ENCODE data around the gene SNX33. TPM values are rescaled to one million over a fixed set of nuclear protein-coding genes. Genes with fewer than 3 reads are reported as not detected.

SNX33 gene
- total and polyA plus RNA-seq, 12 donors = 10.1 to 41.4 (median 19.3) TPM

DNA sequence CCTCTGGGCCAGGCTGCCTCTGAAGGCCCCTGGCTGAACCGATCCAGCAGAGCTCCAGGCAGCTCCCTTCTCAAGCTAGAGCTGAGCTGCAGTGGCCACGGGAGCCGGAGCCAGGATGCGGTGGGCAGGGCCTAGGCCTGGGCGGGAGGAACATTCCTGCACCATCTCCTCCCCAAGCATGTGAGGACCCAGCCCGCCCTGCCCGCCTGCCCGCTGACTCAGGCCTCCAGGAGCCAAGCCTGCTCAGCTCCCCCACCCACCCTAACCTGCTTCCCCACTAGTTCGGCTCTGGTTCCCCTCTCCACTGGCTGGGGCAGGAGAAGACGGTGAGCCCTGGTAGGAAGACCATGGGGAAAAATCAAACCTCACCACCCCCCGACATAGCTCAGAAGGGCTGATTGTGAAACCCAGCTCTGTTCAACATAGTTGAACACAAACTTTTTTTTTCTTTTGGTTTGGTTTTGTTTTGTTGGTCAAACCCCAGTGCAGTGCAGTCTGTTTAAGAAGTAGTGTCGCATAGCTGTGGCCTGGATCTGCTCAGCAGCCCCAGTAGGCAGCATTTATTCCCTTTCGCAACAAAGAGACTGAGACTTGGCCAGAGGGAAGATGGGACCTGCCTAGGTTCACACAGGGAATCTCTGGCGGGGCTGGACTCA, 13.5 kb downstream of the SNX33 start:
- no peak for TF ChIP-seq POLR2A (IDR thresholded peaks at IDR 0.05)
- TF ChIP-seq, protein P1, sequence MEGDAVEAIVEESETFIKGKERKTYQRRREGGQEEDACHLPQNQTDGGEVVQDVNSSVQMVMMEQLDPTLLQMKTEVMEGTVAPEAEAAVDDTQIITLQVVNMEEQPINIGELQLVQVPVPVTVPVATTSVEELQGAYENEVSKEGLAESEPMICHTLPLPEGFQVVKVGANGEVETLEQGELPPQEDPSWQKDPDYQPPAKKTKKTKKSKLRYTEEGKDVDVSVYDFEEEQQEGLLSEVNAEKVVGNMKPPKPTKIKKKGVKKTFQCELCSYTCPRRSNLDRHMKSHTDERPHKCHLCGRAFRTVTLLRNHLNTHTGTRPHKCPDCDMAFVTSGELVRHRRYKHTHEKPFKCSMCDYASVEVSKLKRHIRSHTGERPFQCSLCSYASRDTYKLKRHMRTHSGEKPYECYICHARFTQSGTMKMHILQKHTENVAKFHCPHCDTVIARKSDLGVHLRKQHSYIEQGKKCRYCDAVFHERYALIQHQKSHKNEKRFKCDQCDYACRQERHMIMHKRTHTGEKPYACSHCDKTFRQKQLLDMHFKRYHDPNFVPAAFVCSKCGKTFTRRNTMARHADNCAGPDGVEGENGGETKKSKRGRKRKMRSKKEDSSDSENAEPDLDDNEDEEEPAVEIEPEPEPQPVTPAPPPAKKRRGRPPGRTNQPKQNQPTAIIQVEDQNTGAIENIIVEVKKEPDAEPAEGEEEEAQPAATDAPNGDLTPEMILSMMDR (IDR thresholded peaks at IDR 0.05) = no peak
- Histone ChIP-seq H3K36me3 (replicated peaks in 1 of 2) (peaks cover 0 to 18% of the 10 kb centered on the region in 2 donors), H3K4me3 (no peak overlapping the region), H3K9me3 (replicated peaks in 1 of 3) (no peaks in the 10 kb centered on the region), H3K4me1 (replicated peaks in 1 of 2) (peaks cover 0 to 13% of the 10 kb centered on the region in 2 donors), H3K27me3 (no peaks in the 10 kb centered on the region), H3K27ac (peak overlapping the region in 4 of 5 donors; percentile 40 to 85 (median 72))
- WGBS, 4 donors = 58 to 83% (median 66%) methylated on average over 5 to 14 of the region's 14 CpGs
- peak; percentile 61 to 85 (median 78) for DNase-seq
- intact Hi-C loops (cut with DNase I) = no loop called here

DNA sequence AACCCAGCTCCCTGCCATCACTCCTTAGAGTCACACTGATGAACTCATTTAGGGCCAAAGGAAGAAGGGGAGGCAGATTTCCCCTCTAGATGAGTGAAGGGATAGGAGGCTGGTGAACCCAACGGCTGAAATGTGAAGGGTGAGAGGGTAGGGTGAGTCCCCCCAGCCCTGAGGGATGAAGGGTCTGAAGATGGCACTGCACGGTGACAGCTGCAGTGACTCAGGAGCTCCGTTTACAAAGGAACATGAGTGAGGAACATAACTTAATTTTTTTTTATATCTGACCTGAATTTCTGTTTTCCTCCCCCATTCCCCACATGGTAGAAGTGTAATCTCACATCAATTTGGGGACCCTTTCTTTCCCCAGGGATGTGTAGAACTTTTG, 14.0 kb downstream of the SNX33 start:
- no peak for DNase-seq
- TF ChIP-seq POLR2A (IDR thresholded peaks at IDR 0.05) = no peak
- TF ChIP-seq, protein P1 (IDR thresholded peaks at IDR 0.05) = no peak
- 62 to 77% (median 70%) methylated on average over 3 of the region's 3 CpGs for WGBS, 4 donors
- peaks cover 0 to 18% of the 10 kb centered on the region in 2 donors for H3K36me3 ChIP-seq (replicated peaks in 1 of 2)
- no peaks in the 10 kb centered on the region for H3K27me3 ChIP-seq
- no peak overlapping the region for H3K4me3 ChIP-seq
- intact Hi-C loops (cut with DNase I) = no loop called here
- H3K4me1 ChIP-seq (replicated peaks in 1 of 2) = peaks cover 0 to 17% of the 10 kb centered on the region in 2 donors
- H3K27ac ChIP-seq = peak overlapping the region in 4 of 5 donors; percentile 40 to 85 (median 72)
- H3K9me3 ChIP-seq (replicated peaks in 1 of 3) = no peaks in the 10 kb centered on the region

DNA sequence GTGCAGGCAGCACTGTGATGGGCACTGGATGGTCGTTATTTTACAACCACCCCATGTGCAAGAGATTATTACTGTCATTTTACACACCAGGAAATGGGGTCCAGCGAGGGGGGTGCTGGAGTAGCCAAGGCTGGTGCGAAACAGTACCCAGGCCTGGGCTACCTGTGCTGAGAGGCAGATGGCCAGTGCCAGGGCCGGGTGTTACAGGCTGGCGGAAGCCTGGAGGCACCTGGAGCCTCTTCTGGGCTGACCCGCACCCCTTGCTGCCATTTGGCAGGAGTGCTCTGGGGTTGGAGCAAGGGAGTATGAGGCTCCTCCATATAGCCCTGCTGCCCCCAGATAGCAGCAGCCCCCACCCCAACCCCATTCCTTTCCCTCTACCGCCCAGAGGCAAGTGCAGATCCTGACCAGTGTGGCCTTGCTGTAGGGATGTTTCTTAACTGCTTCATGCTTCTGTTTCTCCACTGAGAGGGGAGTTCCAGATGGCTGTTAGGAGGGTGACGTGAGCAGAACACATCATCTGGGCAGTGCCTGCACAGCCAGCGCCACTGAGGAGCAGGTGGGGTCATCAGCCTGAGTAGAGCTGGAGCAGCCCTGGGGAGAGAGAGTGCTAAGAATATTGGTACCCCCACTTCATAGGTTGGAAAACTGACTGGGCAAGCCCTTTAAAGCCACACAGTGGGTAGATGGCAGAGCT, 15.3 kb downstream of the SNX33 start:
- H3K36me3 ChIP-seq (replicated peaks in 1 of 2) = peaks cover 0 to 8% of the 10 kb centered on the region in 2 donors
- H3K4me3 ChIP-seq = no peak overlapping the region
- H3K27ac ChIP-seq = peak overlapping the region in 1 of 5 donors; percentile 34
- intact Hi-C loops (cut with DNase I) = no loop called here
- DNase-seq = no peak
- 74 to 93% (median 86%) methylated on average over 4 to 9 of the region's 9 CpGs for WGBS, 4 donors
- H3K9me3 ChIP-seq (replicated peaks in 1 of 3) = no peaks in the 10 kb centered on the region
- H3K27me3 ChIP-seq = no peaks in the 10 kb centered on the region
- no peak for TF ChIP-seq POLR2A (IDR thresholded peaks at IDR 0.05)
- TF ChIP-seq, protein P1 (IDR thresholded peaks at IDR 0.05) = no peak
- peaks cover 0 to 20% of the 10 kb centered on the region in 2 donors for H3K4me1 ChIP-seq (replicated peaks in 1 of 2)

DNA sequence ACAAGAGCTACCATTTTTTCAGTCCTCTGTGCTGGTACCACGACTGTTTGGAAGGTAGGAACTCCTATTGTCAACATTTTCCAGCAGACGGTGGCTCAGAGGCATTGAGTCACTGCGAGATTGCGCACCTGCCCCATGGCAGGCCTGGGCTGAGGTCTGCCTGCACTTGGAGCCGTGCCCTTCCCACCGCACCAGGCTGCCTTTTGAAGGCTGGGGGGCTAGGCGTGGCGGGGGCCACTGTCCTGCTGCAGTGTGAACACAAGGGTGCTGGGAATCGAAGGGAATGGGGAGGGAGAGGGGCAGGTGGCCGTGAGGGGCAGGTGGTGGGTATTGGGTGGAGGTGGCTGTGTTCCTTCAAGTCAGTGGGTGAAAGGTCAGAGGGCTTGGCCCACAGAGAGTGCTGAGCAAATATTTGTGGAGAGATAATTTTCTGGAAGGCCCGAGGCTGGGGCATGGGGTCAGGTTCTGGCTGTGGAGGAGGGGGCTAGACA, 16.3 kb downstream of the SNX33 start:
- H3K4me1 ChIP-seq (replicated peaks in 1 of 2) = peaks cover 0 to 20% of the 10 kb centered on the region in 2 donors
- no peak overlapping the region for H3K27ac ChIP-seq
- TF ChIP-seq, protein P1 (IDR thresholded peaks at IDR 0.05) = no peak
- no peak for TF ChIP-seq POLR2A (IDR thresholded peaks at IDR 0.05)
- H3K9me3 ChIP-seq (replicated peaks in 1 of 3) = no peaks in the 10 kb centered on the region
- no peak for DNase-seq
- no peaks in the 10 kb centered on the region for H3K36me3 ChIP-seq (replicated peaks in 1 of 2)
- H3K27me3 ChIP-seq = no peaks in the 10 kb centered on the region
- H3K4me3 ChIP-seq = no peak overlapping the region
- WGBS, 4 donors = 72 to 79% (median 74%) methylated on average over 6 to 11 of the region's 11 CpGs
- intact Hi-C loops (cut with DNase I) = no loop called here

Data from adrenal gland (tissue), 12 donors.